ENCODE results near the gene MIF. TPM values are rescaled to one million over a fixed set of nuclear protein-coding genes. Genes with fewer than 3 reads are reported as not detected.
"Not testable (repeated sequence)": the region's sequence is repeated elsewhere in the genome, so short reads cannot be mapped to it uniquely, and the experiment has no call there.

MIF gene
- total RNA-seq, 2 donors from 2014 or later = 1,250 to 1,556 TPM

DNA sequence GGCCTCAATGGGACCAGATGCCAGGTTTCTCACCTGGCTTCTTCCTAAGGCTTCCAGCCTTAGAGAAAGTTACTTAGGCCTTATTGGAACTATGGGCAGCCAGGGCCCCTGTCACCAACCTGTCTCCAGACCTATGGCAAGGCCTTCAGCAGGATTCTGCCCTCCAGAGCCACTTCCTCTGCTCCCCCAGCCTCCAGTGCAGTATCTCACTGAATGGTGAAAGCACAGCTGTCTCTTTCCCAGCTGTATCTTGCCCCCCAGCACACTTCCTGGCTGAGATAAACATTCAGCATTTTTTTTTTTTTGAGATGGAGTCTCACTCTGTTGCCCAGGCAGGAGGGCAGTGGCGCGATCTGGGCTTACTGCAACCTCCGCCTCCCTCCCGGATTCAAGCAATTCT is 35.0 kb upstream of the MIF start:
- H3K4me1 Mint-ChIP-seq = peaks cover 11% of the 10 kb centered on the region
- H3K9me3 Mint-ChIP-seq = no peaks in the 10 kb centered on the region
- no peaks in the 10 kb centered on the region for H3K36me3 Mint-ChIP-seq (ENCODE audit: low read depth)
- no peaks in the 10 kb centered on the region for H3K27me3 Mint-ChIP-seq
- ATAC-seq (replicated peaks) = no peak
- peak overlapping the region; percentile 93 for H3K4me3 Mint-ChIP-seq
- H3K27ac Mint-ChIP-seq = no peak overlapping the region

DNA sequence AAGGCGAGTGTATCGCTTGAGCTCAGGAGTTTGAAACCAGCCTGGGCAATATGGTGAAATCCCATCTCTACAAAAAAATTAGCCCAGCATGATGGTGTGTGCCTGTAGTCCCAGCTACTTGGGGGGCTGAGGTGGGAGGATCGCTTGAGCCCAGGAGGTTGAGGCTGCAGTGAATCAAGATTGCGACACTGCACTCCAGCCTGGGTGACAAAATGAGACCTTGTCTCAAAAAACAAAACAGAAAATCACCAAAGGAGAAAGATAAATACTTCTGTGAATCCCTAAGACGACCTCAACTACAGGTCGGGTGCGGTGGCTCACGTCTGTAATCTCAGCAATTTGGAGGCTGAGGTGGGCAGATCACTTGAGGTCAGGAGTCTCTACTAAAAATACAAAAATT is 34.0 kb upstream of the MIF start:
- not testable (repeated sequence) for ATAC-seq (replicated peaks); H3K27me3 Mint-ChIP-seq; H3K4me3 Mint-ChIP-seq; H3K9me3 Mint-ChIP-seq; H3K36me3 Mint-ChIP-seq (ENCODE audit: low read depth); H3K27ac Mint-ChIP-seq
- peaks cover 11% of the 10 kb centered on the region for H3K4me1 Mint-ChIP-seq

DNA sequence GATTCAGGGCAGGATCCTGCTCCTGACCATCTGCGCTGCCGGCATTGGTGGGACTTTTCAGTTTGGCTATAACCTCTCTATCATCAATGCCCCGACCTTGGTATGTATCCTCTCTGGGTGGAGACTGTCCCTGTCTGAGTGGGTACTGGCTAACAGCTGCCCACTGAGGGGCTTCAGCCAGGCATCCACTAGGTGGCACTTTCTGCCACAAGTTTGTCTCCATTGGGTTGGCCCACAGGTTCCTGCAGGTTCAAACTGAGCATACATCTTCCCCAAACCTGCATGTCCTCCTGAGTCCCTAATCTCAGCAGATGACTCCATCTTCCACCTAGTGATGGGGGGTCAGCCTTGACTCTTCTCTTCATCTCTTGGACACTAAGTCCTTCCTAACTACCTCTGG is 32.1 kb upstream of the MIF start:
- peaks cover 5% of the 10 kb centered on the region for H3K4me1 Mint-ChIP-seq
- H3K36me3 Mint-ChIP-seq (ENCODE audit: low read depth) = no peaks in the 10 kb centered on the region
- no peaks in the 10 kb centered on the region for H3K9me3 Mint-ChIP-seq
- H3K27ac Mint-ChIP-seq = no peak overlapping the region
- no peak for ATAC-seq (replicated peaks)
- H3K27me3 Mint-ChIP-seq = no peaks in the 10 kb centered on the region
- no peak overlapping the region for H3K4me3 Mint-ChIP-seq

GRCh38 chr22:23864499-23865154 is 29.6 kb upstream of the MIF start:
- H3K27ac Mint-ChIP-seq; ATAC-seq (replicated peaks); H3K36me3 Mint-ChIP-seq (ENCODE audit: low read depth); H3K4me3 Mint-ChIP-seq; H3K27me3 Mint-ChIP-seq; H3K4me1 Mint-ChIP-seq; H3K9me3 Mint-ChIP-seq: not testable (repeated sequence)

DNA sequence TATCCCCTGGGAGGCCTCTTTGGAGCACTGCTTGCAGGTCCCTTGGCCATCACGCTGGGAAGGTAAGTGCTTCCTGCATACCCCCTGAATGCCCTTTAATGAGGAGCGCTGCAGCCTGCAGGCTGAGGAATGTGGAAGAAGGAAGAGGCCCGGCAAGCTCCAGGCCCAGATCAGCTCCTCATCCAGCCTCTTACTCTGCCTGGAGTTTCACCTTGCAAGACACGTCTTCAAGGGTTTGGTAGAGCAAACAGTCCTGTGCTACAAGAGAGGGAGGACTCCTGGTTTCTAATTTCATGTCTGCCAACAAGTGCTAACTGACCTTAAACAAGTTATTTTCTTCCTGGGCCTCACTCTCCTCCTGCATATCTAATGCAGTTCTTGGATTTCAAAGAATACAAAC is 25.6 kb upstream of the MIF start:
- no peak overlapping the region for H3K27ac Mint-ChIP-seq
- H3K4me3 Mint-ChIP-seq = no peak overlapping the region
- H3K9me3 Mint-ChIP-seq = no peaks in the 10 kb centered on the region
- no peak for ATAC-seq (replicated peaks)
- H3K36me3 Mint-ChIP-seq (ENCODE audit: low read depth) = no peaks in the 10 kb centered on the region
- no peaks in the 10 kb centered on the region for H3K27me3 Mint-ChIP-seq
- no peaks in the 10 kb centered on the region for H3K4me1 Mint-ChIP-seq

DNA sequence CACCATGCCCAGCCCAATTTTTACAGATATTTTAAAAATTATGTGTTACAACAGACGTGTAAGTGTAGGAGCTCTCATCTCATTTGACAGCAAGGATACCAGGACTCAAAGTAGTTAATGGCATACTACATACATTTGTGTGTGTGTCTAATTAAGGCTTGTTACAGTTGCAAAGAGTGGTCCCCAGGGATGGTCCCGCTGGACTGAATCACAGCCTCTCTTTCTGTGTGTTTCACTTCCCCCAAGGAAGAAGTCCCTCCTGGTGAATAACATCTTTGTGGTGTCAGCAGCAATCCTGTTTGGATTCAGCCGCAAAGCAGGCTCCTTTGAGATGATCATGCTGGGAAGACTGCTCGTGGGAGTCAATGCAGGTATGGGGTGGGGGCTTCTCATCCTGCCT is 19.3 kb upstream of the MIF start:
- Mint-ChIP-seq H3K36me3 (ENCODE audit: low read depth) (no peaks in the 10 kb centered on the region), H3K27me3 (no peaks in the 10 kb centered on the region), H3K4me3 (no peak overlapping the region), H3K27ac (no peak overlapping the region), H3K4me1 (no peaks in the 10 kb centered on the region), H3K9me3 (no peaks in the 10 kb centered on the region)
- ATAC-seq (replicated peaks) = no peak

DNA sequence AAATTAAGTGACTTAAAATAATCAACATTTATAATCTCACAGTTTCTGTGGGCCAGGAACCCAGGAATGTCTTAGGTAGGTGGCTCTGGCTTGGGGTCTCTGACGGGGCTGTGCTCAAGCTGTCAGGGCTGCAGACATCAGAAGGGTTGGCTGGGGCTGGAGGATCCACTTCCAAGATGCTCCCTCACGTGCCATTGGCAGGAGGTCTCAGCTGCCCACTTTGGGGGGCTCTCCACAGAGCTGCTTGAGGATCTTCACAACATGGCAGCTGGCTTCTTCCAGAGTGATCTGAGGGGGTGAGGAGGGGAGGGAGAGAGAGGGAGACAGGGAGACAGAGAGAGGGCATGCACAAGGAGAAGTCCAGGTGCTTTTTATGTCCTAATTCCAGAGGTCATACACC is 18.4 kb upstream of the MIF start:
- H3K9me3 Mint-ChIP-seq = no peaks in the 10 kb centered on the region
- H3K4me3 Mint-ChIP-seq = no peak overlapping the region
- H3K27ac Mint-ChIP-seq = no peak overlapping the region
- H3K27me3 Mint-ChIP-seq = no peaks in the 10 kb centered on the region
- no peaks in the 10 kb centered on the region for H3K36me3 Mint-ChIP-seq (ENCODE audit: low read depth)
- H3K4me1 Mint-ChIP-seq = no peaks in the 10 kb centered on the region
- no peak for ATAC-seq (replicated peaks)

- Mint-ChIP-seq H3K4me3 (no peak overlapping the region), H3K9me3 (no peaks in the 10 kb centered on the region)
- ATAC-seq (replicated peaks) = no peak
Measured at GRCh38 chr22:23877566-23877965, 16.6 kb upstream of the MIF start.

GRCh38 chr22:23878219-23878618 is 16.0 kb upstream of the MIF start:
- no peak overlapping the region for H3K27ac Mint-ChIP-seq
- ATAC-seq (replicated peaks) = no peak

More at GRCh38 chr22:23877566-23877965, 16.6 kb upstream of the MIF start:
- H3K4me1 Mint-ChIP-seq = peaks cover 5% of the 10 kb centered on the region
- no peak overlapping the region for H3K27ac Mint-ChIP-seq
- no peaks in the 10 kb centered on the region for H3K27me3 Mint-ChIP-seq
- no peaks in the 10 kb centered on the region for H3K36me3 Mint-ChIP-seq (ENCODE audit: low read depth)

GRCh38 chr22:23882370-23882769 is 11.8 kb upstream of the MIF start:
- Mint-ChIP-seq H3K4me3 (no peak overlapping the region), H3K9me3 (no peaks in the 10 kb centered on the region)

More at GRCh38 chr22:23878219-23878618, 16.0 kb upstream of the MIF start:
- Mint-ChIP-seq H3K36me3 (ENCODE audit: low read depth) (no peaks in the 10 kb centered on the region), H3K4me3 (no peak overlapping the region), H3K9me3 (no peaks in the 10 kb centered on the region), H3K27me3 (no peaks in the 10 kb centered on the region), H3K4me1 (peaks cover 5% of the 10 kb centered on the region)

GRCh38 chr22:23883658-23884057 is 10.5 kb upstream of the MIF start:
- no peak overlapping the region for H3K4me3 Mint-ChIP-seq
- H3K27ac Mint-ChIP-seq = no peak overlapping the region
- H3K27me3 Mint-ChIP-seq = no peaks in the 10 kb centered on the region
- no peaks in the 10 kb centered on the region for H3K9me3 Mint-ChIP-seq
- H3K4me1 Mint-ChIP-seq = peaks cover 5% of the 10 kb centered on the region
- no peak for ATAC-seq (replicated peaks)
- H3K36me3 Mint-ChIP-seq (ENCODE audit: low read depth) = no peaks in the 10 kb centered on the region

More at GRCh38 chr22:23882370-23882769, 11.8 kb upstream of the MIF start:
- Mint-ChIP-seq H3K4me1 (peaks cover 5% of the 10 kb centered on the region), H3K27ac (peak overlapping the region; percentile 80), H3K36me3 (ENCODE audit: low read depth) (no peaks in the 10 kb centered on the region), H3K27me3 (no peaks in the 10 kb centered on the region)
- no peak for ATAC-seq (replicated peaks)

DNA sequence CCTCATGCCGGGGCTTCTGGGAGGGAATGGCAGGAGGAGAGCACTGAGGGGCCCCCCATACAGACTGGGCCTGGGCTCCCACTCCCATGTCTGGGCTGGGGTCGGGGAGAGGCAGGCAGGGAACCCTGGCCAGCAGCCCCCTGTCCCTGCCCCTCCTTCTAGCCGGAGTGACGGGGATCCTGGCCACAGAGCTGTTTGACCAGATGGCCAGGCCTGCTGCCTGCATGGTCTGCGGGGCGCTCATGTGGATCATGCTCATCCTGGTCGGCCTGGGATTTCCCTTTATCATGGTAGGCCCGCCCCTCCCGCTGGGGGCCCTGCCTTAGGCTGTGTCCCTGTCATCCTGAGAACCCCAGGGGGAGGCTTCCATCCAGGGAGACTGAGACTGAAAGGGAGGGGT is 10.0 kb upstream of the MIF start:
- H3K4me1 Mint-ChIP-seq = peaks cover 5% of the 10 kb centered on the region
- no peak for ATAC-seq (replicated peaks)
- no peak overlapping the region for H3K4me3 Mint-ChIP-seq
- no peaks in the 10 kb centered on the region for H3K36me3 Mint-ChIP-seq (ENCODE audit: low read depth)
- no peak overlapping the region for H3K27ac Mint-ChIP-seq
- H3K27me3 Mint-ChIP-seq = no peaks in the 10 kb centered on the region
- no peaks in the 10 kb centered on the region for H3K9me3 Mint-ChIP-seq

DNA sequence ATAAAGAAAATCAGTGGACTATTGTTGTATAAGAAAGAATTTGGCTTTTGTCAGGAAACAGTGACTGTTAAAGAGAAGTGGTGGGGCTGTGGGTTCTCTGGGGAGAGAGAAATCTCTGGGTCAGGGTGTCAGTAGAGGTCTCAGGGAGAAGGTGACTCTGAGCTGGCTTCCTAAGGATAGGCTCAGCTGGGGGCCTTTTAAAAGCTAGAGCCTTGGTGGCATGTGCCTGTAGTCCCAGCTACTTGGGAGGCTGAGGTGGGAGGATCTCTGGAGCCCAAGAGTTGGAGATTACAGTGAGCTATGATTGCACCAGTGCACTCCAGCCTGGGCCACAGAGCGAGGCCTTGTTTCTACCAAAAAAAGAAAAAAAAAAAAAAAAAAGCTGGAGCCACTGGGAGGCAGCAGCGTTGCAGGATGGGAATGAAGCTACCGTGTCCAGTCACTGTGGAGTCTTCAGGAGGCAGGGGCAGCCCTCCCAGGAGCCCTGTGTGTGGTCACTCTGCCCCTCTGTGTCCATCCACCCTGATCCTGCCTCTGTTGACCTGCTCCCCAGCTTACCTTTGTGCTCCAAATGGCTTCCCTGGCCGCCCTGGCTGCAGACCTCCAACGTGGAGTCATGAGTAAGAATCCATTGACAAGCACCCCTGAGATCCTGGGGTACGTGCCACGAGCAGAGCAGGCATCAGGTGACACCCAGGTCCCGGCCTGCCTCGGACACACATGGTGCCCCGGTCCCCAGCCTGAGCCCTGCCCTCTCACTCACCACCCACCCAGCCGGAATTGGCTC is 5.4 kb upstream of the MIF start:
- Mint-ChIP-seq H3K4me3 (no peak overlapping the region), H3K27me3 (no peaks in the 10 kb centered on the region), H3K36me3 (ENCODE audit: low read depth) (peaks cover 3% of the 10 kb centered on the region), H3K9me3 (no peaks in the 10 kb centered on the region), H3K4me1 (peaks cover 6% of the 10 kb centered on the region), H3K27ac (peak overlapping the region; percentile 53)
- no peak for ATAC-seq (replicated peaks)

DNA sequence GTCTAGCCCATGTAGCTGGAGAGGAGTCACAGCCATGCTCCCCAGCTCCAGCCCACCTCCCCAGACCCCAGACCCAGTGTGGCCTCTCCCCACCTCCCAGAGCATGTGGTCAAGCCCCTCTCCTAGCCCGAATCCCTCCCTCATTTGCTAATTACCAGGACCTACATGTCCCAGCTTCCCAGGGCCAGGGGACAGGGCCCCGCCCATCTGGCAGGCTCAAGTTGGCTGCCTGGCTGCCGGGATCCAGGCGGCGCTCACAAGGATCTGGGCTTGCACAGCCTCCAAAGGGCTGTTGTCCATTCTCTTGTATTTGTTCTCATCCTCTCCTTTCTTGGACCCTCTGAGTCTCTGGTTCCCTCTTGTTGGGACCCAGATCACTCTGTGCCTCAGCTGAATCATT is 4.6 kb upstream of the MIF start:
- H3K27ac Mint-ChIP-seq = no peak overlapping the region
- H3K9me3 Mint-ChIP-seq = no peaks in the 10 kb centered on the region
- peaks cover 6% of the 10 kb centered on the region for H3K4me1 Mint-ChIP-seq
- H3K4me3 Mint-ChIP-seq = no peak overlapping the region
- peaks cover 11% of the 10 kb centered on the region for H3K36me3 Mint-ChIP-seq (ENCODE audit: low read depth)
- H3K27me3 Mint-ChIP-seq = no peaks in the 10 kb centered on the region
- no peak for ATAC-seq (replicated peaks)

GRCh38 chr22:23891726-23892125 is 2.5 kb upstream of the MIF start:
- ATAC-seq (replicated peaks) = no peak
- H3K27me3 Mint-ChIP-seq = no peaks in the 10 kb centered on the region
- H3K9me3 Mint-ChIP-seq = no peaks in the 10 kb centered on the region
- H3K27ac Mint-ChIP-seq = peak overlapping the region; percentile 98
- H3K4me1 Mint-ChIP-seq = peaks cover 6% of the 10 kb centered on the region
- H3K36me3 Mint-ChIP-seq (ENCODE audit: low read depth) = peaks cover 32% of the 10 kb centered on the region
- H3K4me3 Mint-ChIP-seq = peak overlapping the region; percentile 97

Measured in activated T-helper 17 cell treated with anti-CD3 and anti-CD28 coated beads, Interleukin-2, amount 50 U/mL, for 72 hours (primary cell).